Uterus (tissue), 2 donors: ENCODE measurements around the gene GPR17.

ENCODE experiments used
- POLR2A ChIP-seq, 2 donors: fragments of 450-650 bp; IDR thresholded peaks; one replicate each; pipeline ENCODE4 v1.6.1; 2016; ENCODE audit warnings: antibody characterized with exemption in 2 of 2, mild to moderate bottlenecking in 1 of 2, moderate library complexity in 1 of 2
- TF ChIP-seq, protein P1 (sequence below), 4 experiments: fragments of 200-600 bp in 2 of 4; fragments of 450-650 bp in 2 of 4; sonication (generic) in 2 of 4; IDR thresholded peaks; one replicate each; pipeline ENCODE4 v1.5.1; 2016 to 2019; ENCODE audit warnings: antibody characterized with exemption in 4 of 4, mild to moderate bottlenecking in 2 of 4, moderate library complexity in 1 of 4

DNA sequence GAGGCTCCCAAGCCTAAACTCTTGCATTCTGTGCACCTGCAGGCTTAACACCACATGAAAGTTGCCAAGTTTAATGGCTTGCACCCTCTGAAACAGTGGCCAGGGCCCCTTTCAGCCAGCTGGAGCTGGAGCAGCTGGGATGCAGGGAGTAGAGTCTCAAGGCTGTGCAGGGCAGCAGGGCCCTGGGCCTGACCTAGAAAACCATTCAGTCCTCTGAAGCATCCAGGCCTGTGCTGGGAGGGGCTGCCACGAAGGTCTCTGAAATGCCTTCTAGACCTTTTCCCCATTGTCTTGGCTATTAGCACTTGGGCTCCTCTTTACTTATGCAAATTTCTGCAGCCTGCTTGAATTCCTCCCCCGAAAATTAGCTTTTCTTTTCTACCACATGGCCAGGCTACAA lies 44.7 kb downstream of the GPR17 start:
- TF ChIP-seq, protein P1, sequence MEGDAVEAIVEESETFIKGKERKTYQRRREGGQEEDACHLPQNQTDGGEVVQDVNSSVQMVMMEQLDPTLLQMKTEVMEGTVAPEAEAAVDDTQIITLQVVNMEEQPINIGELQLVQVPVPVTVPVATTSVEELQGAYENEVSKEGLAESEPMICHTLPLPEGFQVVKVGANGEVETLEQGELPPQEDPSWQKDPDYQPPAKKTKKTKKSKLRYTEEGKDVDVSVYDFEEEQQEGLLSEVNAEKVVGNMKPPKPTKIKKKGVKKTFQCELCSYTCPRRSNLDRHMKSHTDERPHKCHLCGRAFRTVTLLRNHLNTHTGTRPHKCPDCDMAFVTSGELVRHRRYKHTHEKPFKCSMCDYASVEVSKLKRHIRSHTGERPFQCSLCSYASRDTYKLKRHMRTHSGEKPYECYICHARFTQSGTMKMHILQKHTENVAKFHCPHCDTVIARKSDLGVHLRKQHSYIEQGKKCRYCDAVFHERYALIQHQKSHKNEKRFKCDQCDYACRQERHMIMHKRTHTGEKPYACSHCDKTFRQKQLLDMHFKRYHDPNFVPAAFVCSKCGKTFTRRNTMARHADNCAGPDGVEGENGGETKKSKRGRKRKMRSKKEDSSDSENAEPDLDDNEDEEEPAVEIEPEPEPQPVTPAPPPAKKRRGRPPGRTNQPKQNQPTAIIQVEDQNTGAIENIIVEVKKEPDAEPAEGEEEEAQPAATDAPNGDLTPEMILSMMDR (IDR thresholded peaks at IDR 0.05) = no peak
- no peak for TF ChIP-seq POLR2A (IDR thresholded peaks at IDR 0.05)
